Testis (tissue), 3 donors: ENCODE measurements around the gene NLGN1. TPM values are rescaled to one million over a fixed set of nuclear protein-coding genes. Genes with fewer than 3 reads are reported as not detected.

Experiments
- DNase-seq: peaks from one replicate; pipeline ENCODE4 v3.0.0-alpha.2; 2019
- H3K27ac ChIP-seq, 2 donors: fragments of 200-600 bp; sonication (generic); one replicate each; pipeline ENCODE4 v1.5.1; 2019
- H3K27me3 ChIP-seq: fragments of 200-600 bp; sonication (generic); one replicate; pipeline ENCODE4 v1.5.1; 2019
- H3K36me3 ChIP-seq: fragments of 200-600 bp; sonication (generic); one replicate; pipeline ENCODE4 v1.5.1; 2017; ENCODE audit warnings: low read depth; ENCODE audit errors: missing control alignments
- H3K4me1 ChIP-seq: fragments of 200-600 bp; sonication (generic); one replicate; pipeline ENCODE4 v1.5.1; 2019
- H3K4me3 ChIP-seq, 2 donors: fragments of 200-600 bp; sonication (generic); one replicate each; pipeline ENCODE4 v1.5.1; 2017 to 2019
- H3K9me3 ChIP-seq: fragments of 200-600 bp; sonication (generic); one replicate; pipeline ENCODE4 v1.5.1; 2017
- CTCF ChIP-seq, 3 experiments: fragments of 450-650 bp in 2 of 3; fragments of 200-600 bp in 1 of 3; sonication (generic) in 1 of 3; IDR thresholded peaks; one replicate each; pipeline ENCODE4 v1.5.1; 2016 to 2019; ENCODE audit warnings: antibody characterized with exemption in 3 of 3, mild to moderate bottlenecking in 2 of 3, moderate library complexity in 1 of 3
- POLR2A ChIP-seq: fragments of 450-650 bp; IDR thresholded peaks from one replicate; pipeline ENCODE4 v1.6.1; 2017; ENCODE audit warnings: antibody characterized with exemption, mild to moderate bottlenecking, moderate library complexity
- WGBS, 2 donors: methylation state at CpG; one replicate each; pipeline ENCODE4 v1.1.5; 2018; 5-methylcytosine and 5-hydroxymethylcytosine counted together
- intact Hi-C: fragments of 100-400 bp; cut with DNase I; formaldehyde crosslinking; loops from one replicate; pipeline ENCODE4 v1.15.1; 2023; ENCODE audit warnings: low total_unique reads
- polyA plus RNA-seq: library from polyadenylated mRNA; stranded (reverse); fragments of 350-450 nt; fragmentation: Illumina TruSeq; extraction: RNeasy Lipid Tissue Mini Kit (QIAGEN cat#74804); gene quantifications from one replicate; pipeline ENCODE4 v1.2.3, GENCODE V29; 2014; ENCODE audit warnings: low read depth, low replicate concordance; ENCODE audit not compliant: insufficient read depth
- total RNA-seq, 2 donors: library from RNA; depleted of rRNA; stranded (reverse); fragments of >200 nt; gene quantifications; one replicate each; pipeline ENCODE4 v1.2.3, GENCODE V29; 2016

Gene NLGN1
- total and polyA plus RNA-seq, 3 donors from 2014 or later, result 10.6 to 19.2 (median 15.5) TPM

DNA sequence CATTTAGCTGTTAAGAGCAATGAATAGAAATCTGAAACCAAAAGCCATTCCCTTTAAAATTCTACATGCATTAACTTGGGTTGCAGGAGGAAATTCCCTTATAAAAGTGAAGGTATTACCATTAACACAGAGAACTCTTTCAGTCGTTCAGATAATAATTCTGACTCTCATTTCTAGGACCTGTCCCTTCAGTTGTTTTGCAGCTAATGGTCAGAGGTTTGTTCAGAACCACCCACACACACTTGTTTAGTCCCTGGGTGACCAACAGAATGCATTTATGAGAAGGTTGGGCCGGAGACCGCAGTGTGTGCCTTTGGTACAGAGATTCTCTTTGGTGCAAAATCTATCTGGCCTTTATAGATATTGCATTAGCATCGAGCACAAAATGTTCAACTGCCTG, 492.5 kb downstream of the NLGN1 start:
- intact Hi-C loops, result no loop called here
- Histone ChIP-seq H3K36me3 (no peaks in the 10 kb centered on the region), H3K4me3 (no peak overlapping the region), H3K27ac (no peak overlapping the region), H3K4me1 (no peaks in the 10 kb centered on the region), H3K27me3 (no peaks in the 10 kb centered on the region), H3K9me3 (no peaks in the 10 kb centered on the region)
- TF ChIP-seq POLR2A, result no peak
- no peak for TF ChIP-seq CTCF (IDR thresholded peaks at IDR 0.05)
- WGBS, 2 donors, result 57 to 61% methylated on average over 4 of the region's 4 CpGs
- no peak for DNase-seq

- no peak for DNase-seq
- no peak for TF ChIP-seq POLR2A
- no peak for TF ChIP-seq CTCF (IDR thresholded peaks at IDR 0.05)
- Histone ChIP-seq H3K27ac (no peak overlapping the region), H3K9me3 (no peaks in the 10 kb centered on the region), H3K4me1 (no peaks in the 10 kb centered on the region), H3K4me3 (no peak overlapping the region), H3K36me3 (no peaks in the 10 kb centered on the region), H3K27me3 (no peaks in the 10 kb centered on the region)
- intact Hi-C loops, result no loop called here
- WGBS, 2 donors, result 97% methylated on average over 4 of the region's 4 CpGs
Measured at GRCh38 chr3:173891272-173892100, 493.9 kb downstream of the NLGN1 start.

- no peak overlapping the region for H3K27ac ChIP-seq
- H3K4me3 ChIP-seq, result no peak overlapping the region
- TF ChIP-seq CTCF (IDR thresholded peaks at IDR 0.05), result no peak
- no peak for TF ChIP-seq POLR2A
- no peaks in the 10 kb centered on the region for H3K9me3 ChIP-seq
- WGBS, 2 donors, result 61 to 73% methylated on average over 4 of the region's 4 CpGs
- no peaks in the 10 kb centered on the region for H3K4me1 ChIP-seq
- H3K27me3 ChIP-seq, result no peaks in the 10 kb centered on the region
- H3K36me3 ChIP-seq, result no peaks in the 10 kb centered on the region
- no peak for DNase-seq
- intact Hi-C loops, result no loop called here
Measured at GRCh38 chr3:173892547-173892946, 495.0 kb downstream of the NLGN1 start.

DNA sequence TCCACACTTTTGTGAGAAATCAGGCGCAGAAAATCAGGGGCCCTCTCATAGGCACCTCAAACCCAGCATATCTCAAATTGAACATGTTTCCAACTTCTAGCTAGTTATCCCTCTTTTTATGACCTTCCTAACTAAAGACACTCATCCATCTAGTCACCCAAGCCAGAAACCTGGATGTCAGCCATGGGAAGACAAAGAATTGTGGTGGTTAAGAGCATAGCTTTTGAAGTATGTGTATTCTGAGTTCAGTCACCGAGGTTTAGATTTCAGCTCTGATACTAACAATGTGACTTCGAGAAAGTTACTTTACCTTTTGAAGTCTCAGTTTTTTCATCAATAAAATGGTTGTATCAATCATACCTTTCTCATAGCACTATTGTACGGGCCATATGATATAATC, 495.5 kb downstream of the NLGN1 start:
- DNase-seq, result no peak
- intact Hi-C loops, result no loop called here
- no peaks in the 10 kb centered on the region for H3K36me3 ChIP-seq
- H3K4me3 ChIP-seq, result no peak overlapping the region
- H3K4me1 ChIP-seq, result no peaks in the 10 kb centered on the region
- H3K27me3 ChIP-seq, result no peaks in the 10 kb centered on the region
- H3K27ac ChIP-seq, result no peak overlapping the region
- H3K9me3 ChIP-seq, result no peaks in the 10 kb centered on the region
- no peak for TF ChIP-seq POLR2A
- no peak for TF ChIP-seq CTCF (IDR thresholded peaks at IDR 0.05)
- WGBS, 2 donors, result 95% methylated on average over 4 of the region's 4 CpGs

- H3K4me1 ChIP-seq, result no peaks in the 10 kb centered on the region
- no peak overlapping the region for H3K4me3 ChIP-seq
- no peaks in the 10 kb centered on the region for H3K9me3 ChIP-seq
- no peak for DNase-seq
- TF ChIP-seq POLR2A (no peak), CTCF (IDR thresholded peaks at IDR 0.05) (no peak)
- WGBS, 2 donors, result 94 to 100% methylated on average over 2 of the region's 2 CpGs
- intact Hi-C loops, result no loop called here
- H3K27ac ChIP-seq, result no peak overlapping the region
- no peaks in the 10 kb centered on the region for H3K36me3 ChIP-seq
- H3K27me3 ChIP-seq, result no peaks in the 10 kb centered on the region
Measured at GRCh38 chr3:173893835-173894234, 496.3 kb downstream of the NLGN1 start.
